H4 (cell line): ENCODE data around the gene DENND11. TPM values are rescaled to one million over a fixed set of nuclear protein-coding genes. Genes with fewer than 3 reads are reported as not detected.

ENCODE experiments used
- DNase-seq: peaks from one replicate; pipeline ENCODE4 v3.0.0-alpha.2; 2015; ENCODE audit warnings: low spot score
- total RNA-seq: library from RNA; depleted of rRNA; stranded (reverse); fragments of >200 nt; shearing (Covaris generic); gene quantifications from 2 replicates; pipeline ENCODE4 v1.2.3, GENCODE V29; 2014; rRNA removed

The DENND11 gene
- total RNA-seq, result 6.1 and 7.8 TPM in 2 replicates

GRCh38 chr7:141702047-141702567, at the start of gene DENND11:
Gene DENND11, minus strand, starts transcription at chr7:141702166. Its CDS starts 13 bp downstream, at chr7:141702153.
- no peak for DNase-seq

- DNase-seq, result no peak
Observed at GRCh38 chr7:141748396-141748795, 46.4 kb upstream of the DENND11 start.

GRCh38 chr7:141744131-141744530, 42.2 kb upstream of the DENND11 start:
- DNase-seq, result no peak

GRCh38 chr7:141742229-141742628, 40.3 kb upstream of the DENND11 start:
- DNase-seq, result no peak

- no peak for DNase-seq
Observed at GRCh38 chr7:141739250-141739649, 37.3 kb upstream of the DENND11 start.

- no peak for DNase-seq
Observed at GRCh38 chr7:141738592-141739013, 36.6 kb upstream of the DENND11 start.

GRCh38 chr7:141737836-141738591, 36.0 kb upstream of the DENND11 start, which contains the start of gene SSBP1:
Gene SSBP1, plus strand, starts transcription at chr7:141738358. Its CDS starts 809 bp downstream, at chr7:141739167.
- peak; percentile 96 for DNase-seq

GRCh38 chr7:141737118-141737835, 35.3 kb upstream of the DENND11 start:
- peak; percentile 24 for DNase-seq

- DNase-seq, result no peak
Observed at GRCh38 chr7:141731476-141732149, 29.6 kb upstream of the DENND11 start.

- DNase-seq, result no peak
Observed at GRCh38 chr7:141729020-141729419, 27.1 kb upstream of the DENND11 start.

GRCh38 chr7:141722529-141722928, 20.6 kb upstream of the DENND11 start:
- DNase-seq, result no peak

- no peak for DNase-seq
Observed at GRCh38 chr7:141717450-141717849, 15.5 kb upstream of the DENND11 start.

- DNase-seq, result no peak
Observed at GRCh38 chr7:141715794-141716689, 14.1 kb upstream of the DENND11 start.

- no peak for DNase-seq
Observed at GRCh38 chr7:141715018-141715417, 13.1 kb upstream of the DENND11 start.

GRCh38 chr7:141714571-141714970, 12.6 kb upstream of the DENND11 start:
- DNase-seq, result no peak

GRCh38 chr7:141713890-141714289, 11.9 kb upstream of the DENND11 start:
- DNase-seq, result no peak

- no peak for DNase-seq
Observed at GRCh38 chr7:141712603-141713255, 10.8 kb upstream of the DENND11 start.

- no peak for DNase-seq
Observed at GRCh38 chr7:141710301-141710700, 8.3 kb upstream of the DENND11 start.

- DNase-seq, result no peak
Observed at GRCh38 chr7:141709749-141710148, 7.8 kb upstream of the DENND11 start.

GRCh38 chr7:141709318-141709717, 7.4 kb upstream of the DENND11 start:
- DNase-seq, result no peak

- no peak for DNase-seq
Observed at GRCh38 chr7:141708351-141708750, 6.4 kb upstream of the DENND11 start, which contains the start of gene WEE2. Gene WEE2, plus strand, starts transcription at chr7:141708353. Its CDS starts 406 bp downstream, at chr7:141708759.
